NCI-H82 treated with DMSO at 0.1 percent for 48 hours (cell line): Measurements from ENCODE around the gene CLDN25.

ENCODE experiments used
- DNase-seq: peaks from one replicate; lab custom pipeline; 2025; ENCODE audit not compliant: unreplicated experiment; lab: John Stamatoyannopoulos, UW

The CLDN25 gene

DNA sequence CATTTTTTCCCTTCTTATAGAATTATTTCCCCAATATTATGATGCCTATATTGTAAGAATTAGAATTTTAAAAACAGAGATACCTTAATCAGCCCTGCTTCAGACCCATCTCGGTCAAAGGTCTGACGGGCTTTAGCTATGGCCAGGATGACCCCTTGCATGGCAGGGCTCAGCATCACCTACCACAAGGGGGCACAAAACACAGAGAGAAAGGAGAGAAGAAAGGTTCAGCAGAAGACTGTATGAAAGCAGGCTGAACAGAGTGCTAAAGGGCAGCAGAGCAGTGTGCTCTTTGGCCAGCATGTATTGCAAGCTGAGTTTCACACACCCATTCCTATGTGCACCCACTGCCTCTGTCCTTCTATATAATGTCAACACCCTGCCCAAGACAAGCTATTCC is 26.8 kb downstream of the CLDN25 start:
- DNase-seq = peak; percentile 4

DNA sequence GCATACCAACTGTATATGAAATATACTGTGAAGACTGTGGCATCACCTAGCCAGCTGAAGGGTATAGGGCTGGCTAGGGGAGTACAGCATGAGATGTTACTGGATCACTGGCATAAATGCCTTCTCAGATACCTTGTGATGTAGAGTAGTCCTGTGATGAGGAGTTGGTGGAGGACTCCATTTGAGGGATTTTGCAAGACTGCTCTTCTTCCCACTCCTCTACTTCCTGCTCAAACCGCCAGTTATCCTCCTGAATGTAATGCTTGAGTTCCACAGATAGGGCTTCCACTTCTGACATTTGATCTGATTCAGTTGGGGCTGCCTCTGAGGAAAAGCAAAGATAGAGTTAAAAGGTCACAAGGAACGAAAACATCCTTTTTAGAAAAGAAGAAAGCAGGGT is 29.3 kb downstream of the CLDN25 start:
- no peak for DNase-seq

DNA sequence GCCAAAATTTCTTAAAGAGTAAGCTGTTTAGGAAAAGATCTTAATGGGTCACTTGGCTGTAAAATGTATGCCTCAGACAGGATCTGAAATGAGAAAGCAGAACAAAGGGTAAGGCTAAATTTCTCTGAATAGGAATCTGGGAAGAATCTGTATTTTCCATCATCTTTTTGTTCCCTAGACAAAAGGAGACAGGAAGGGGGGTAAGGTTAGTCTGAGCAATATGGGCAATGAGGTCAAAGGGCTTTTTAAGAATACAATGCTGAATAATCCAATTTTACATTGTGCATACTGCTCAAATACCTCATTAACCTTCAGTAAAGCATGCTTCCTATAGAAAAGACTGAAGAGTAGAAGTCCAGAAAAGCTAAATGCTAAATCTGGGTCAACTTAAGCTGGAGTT is 34.6 kb downstream of the CLDN25 start:
- no peak for DNase-seq

DNA sequence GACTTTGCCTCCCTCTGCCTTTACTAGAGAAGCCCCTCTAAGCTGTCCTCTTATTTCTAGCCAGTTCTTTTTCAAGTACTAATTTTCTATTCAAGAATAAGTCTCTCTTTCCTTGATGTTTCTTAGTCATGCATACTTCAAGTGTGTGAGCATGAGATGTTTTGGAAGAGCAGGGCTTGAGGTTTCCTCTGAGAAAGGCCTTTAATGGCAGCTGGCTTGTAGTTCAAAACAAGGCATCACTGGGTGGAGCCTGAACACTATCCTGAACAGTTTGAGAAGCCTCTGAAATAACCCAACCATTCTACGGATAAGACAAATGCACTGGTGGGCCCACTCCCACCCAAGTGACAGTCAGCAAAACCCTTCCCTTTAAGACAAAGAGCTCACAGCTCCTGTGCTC is 37.6 kb downstream of the CLDN25 start:
- no peak for DNase-seq

DNA sequence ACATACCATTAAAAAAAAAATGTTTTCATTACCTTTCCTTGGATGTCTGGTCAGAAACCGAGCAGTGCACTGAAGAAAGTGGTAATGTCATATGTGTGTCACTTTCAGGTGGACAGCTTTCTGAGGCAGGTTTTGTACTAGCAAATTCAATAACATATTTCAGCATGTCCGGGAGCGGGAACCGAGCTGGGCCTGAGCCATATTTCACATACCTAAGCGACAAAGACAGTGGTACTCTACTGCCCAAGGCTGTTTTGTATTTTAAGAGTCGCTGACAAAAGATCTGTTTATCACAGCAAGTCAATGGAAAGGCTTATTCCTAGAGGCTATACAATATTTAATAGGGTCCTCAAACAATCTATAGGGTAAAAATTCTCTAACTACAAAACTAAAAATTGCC is 38.0 kb downstream of the CLDN25 start:
- DNase-seq = no peak

DNA sequence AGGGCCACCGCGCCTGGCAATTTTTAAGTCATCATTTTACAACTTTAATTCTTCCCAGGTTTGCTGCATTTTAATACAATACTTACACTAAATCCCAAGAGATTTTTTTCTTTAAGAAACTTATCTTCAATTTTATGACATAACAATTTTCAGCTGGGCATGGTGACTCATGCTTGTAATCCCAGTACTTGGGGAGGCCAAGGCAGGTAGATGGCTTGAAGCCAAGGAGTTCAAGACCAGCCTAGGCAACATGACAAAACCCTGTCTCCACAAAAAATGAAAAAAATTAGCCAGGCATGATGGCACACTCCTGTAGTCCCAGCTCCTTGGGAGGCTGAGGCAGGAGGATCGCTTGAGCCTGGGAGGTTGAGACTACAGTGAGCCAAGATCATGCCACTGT is 38.8 kb downstream of the CLDN25 start:
- DNase-seq = no peak

DNA sequence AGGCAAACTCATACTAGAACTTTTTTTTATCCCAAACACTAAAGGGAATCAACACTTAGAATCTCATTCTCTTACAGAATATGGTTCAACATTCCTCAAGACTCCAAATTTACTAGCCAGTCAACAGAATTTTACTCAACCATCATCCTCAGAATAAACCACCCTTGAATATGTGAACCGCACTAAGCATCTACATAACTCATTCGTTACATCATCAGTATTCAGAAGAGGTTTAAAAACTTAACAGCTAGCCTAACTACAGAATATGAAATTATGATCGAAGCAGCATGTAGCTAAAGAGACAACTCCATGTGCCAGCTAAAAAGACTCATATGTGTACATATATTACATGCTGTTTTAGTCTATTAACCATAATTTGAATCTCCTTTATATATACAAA is 47.9 kb downstream of the CLDN25 start:
- DNase-seq = no peak

DNA sequence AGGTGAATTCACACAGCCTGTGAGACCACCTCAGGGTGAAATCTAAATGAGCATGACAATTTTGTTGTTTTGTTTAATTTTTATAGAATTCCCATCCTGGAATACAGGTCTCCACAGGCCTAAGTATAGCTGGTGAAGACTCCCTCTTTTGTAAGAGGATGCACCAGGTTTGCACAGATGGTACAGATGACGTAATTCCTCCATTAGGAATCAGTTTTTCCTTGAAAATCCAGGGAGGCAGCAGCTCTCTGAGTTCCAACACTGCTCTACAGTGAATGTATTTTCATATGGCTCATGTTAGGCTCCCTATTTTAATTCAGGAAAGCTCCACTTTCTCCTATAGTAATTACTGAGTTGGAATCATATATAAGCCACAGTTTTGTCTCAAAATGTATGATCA is 48.6 kb downstream of the CLDN25 start:
- DNase-seq = no peak

DNA sequence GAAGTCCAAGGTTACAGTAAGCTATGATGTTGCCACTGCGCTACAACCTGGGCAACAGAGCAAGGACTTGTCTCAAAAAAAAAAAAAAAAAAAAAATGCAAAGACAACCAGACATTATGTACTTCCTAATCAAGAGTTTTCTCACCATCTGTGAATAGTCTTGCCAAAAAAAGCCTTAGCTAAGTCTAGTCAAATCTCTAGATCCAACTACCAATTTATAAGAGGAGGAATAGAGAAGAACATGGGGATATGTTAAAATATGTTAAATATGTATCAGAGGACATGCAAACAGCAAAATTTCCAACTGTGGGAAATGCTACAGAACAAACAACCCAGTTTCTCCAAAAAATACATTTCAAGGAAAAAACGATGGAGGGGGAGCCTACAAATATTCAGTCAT is 50.2 kb downstream of the CLDN25 start:
- DNase-seq = no peak
